ENCODE data around the gene TNFRSF18. TPM values are rescaled to one million over a fixed set of nuclear protein-coding genes. Genes with fewer than 3 reads are reported as not detected.
A peak's percentile ranks its signal among the peaks of the same experiment; 100 is the strongest.

Gene TNFRSF18
- total RNA-seq, 1 experiment from 2014 or later: 0.83 TPM

- TF ChIP-seq FOXK1 (CRISPR knock-in tag; IDR thresholded peaks at IDR 0.05) (no peak), GABPB1 (CRISPR knock-in tag; IDR thresholded peaks at IDR 0.05) (no peak), E2F1 (CRISPR knock-in tag; IDR thresholded peaks at IDR 0.05) (no peak), SMAD4 (CRISPR knock-in tag; IDR thresholded peaks at IDR 0.05) (no peak), NR3C1 (CRISPR knock-in tag; conservative IDR thresholded peaks at IDR 0.05; ENCODE audit: low read depth) (no peak), ATF3 (CRISPR knock-in tag; conservative IDR thresholded peaks at IDR 0.05) (no peak), CTCF (IDR thresholded peaks at IDR 0.05) (no peak)
These were observed 22.3 kb downstream of the TNFRSF18 start (continued) for GRCh38 chr1:1183833-1184775.

GRCh38 chr1:1183221-1183747 lies 23.1 kb downstream of the TNFRSF18 start:
- POLR2A ChIA-PET: no interaction called here
- no peak for ATAC-seq
- peak; percentile 10 for DNase-seq (ENCODE audit: low spot score)
- TF ChIP-seq NFATC4 (CRISPR knock-in tag; IDR thresholded peaks at IDR 0.05) (no peak), ESRRA (CRISPR knock-in tag; IDR thresholded peaks at IDR 0.05; ENCODE audit: borderline replicate concordance) (no peak), ATF1 (CRISPR knock-in tag; IDR thresholded peaks at IDR 0.05) (no peak), ZNF121 (CRISPR knock-in tag; IDR thresholded peaks at IDR 0.05) (no peak), ZSCAN18 (CRISPR knock-in tag; IDR thresholded peaks at IDR 0.05) (no peak), NR3C1 (CRISPR knock-in tag; conservative IDR thresholded peaks at IDR 0.05; ENCODE audit: low read depth) (no peak), SP1 (CRISPR knock-in tag; conservative IDR thresholded peaks at IDR 0.05) (no peak), USF2 (CRISPR knock-in tag; IDR thresholded peaks at IDR 0.05) (no peak), ZNF138 (CRISPR knock-in tag; conservative IDR thresholded peaks at IDR 0.05) (no peak), FOXJ3 (CRISPR knock-in tag; IDR thresholded peaks at IDR 0.05; ENCODE audit: borderline replicate concordance) (no peak), ZNF232 (CRISPR knock-in tag; IDR thresholded peaks at IDR 0.05) (no peak), JUN (CRISPR knock-in tag; IDR thresholded peaks at IDR 0.05) (no peak), E2F5 (CRISPR knock-in tag; IDR thresholded peaks at IDR 0.05) (no peak), ARID4B (CRISPR knock-in tag; IDR thresholded peaks at IDR 0.05; ENCODE audit: borderline replicate concordance) (no peak), ZNF263 (CRISPR knock-in tag; IDR thresholded peaks at IDR 0.05; ENCODE audit: low read depth) (no peak), ETV6 (CRISPR knock-in tag; IDR thresholded peaks at IDR 0.05) (no peak)

More at GRCh38 chr1:1183221-1183747, 23.1 kb downstream of the TNFRSF18 start:
- Mint-ChIP-seq H3K27ac (no peak overlapping the region), H3K27me3 (ENCODE audit: low read depth) (no peaks in the 10 kb centered on the region), H3K4me3 (no peak overlapping the region), H3K36me3 (no peaks in the 10 kb centered on the region), H3K4me1 (no peaks in the 10 kb centered on the region), H3K9me3 (peaks cover 4% of the 10 kb centered on the region; the same call in 1 of the 2 replicates)
- CTCF ChIA-PET: interaction anchor here (0.9 kb wide), 1 partner anchor 9 kb away, joined by 3 read pairs; the partner anchor contains the start of gene TTLL10
